CD14-positive monocyte (primary cell): ENCODE results near the gene ZNF668. TPM values are rescaled to one million over a fixed set of nuclear protein-coding genes. Genes with fewer than 3 reads are reported as not detected.

Source experiments
- DNase-seq, 3 donors: peaks; one replicate each; pipeline ENCODE4 v3.0.0-alpha.2; 2011 to 2022
- H2AFZ ChIP-seq: 2 replicates; pipeline ENCODE4 v1.6.0; 2012; ENCODE audit warnings: mild to moderate bottlenecking, low read depth, low read length, inconsistent platforms; ENCODE audit not compliant: insufficient read depth, poor library complexity, severe bottlenecking
- H3K27ac ChIP-seq, 2 donors: 1 replicate in 1 of 2; 2 replicates in 1 of 2; pipeline ENCODE4 v1.5.1; 2012 to 2013; ENCODE audit warnings: low read length in 2 of 2, control low read depth in 1 of 2, inconsistent platforms in 1 of 2, low read depth in 1 of 2, mild to moderate bottlenecking in 1 of 2
- H3K27me3 ChIP-seq, 2 donors: one replicate each; pipeline versions ENCODE4 v1.6.0 to v1.6.1; 2011 to 2013; ENCODE audit warnings: low read length in 2 of 2; ENCODE audit not compliant: control insufficient read depth in 2 of 2, insufficient read depth in 2 of 2
- H3K36me3 ChIP-seq, 2 donors: replicated peaks in 1 of 2; 1 replicate in 1 of 2; 2 replicates in 1 of 2; pipeline versions ENCODE4 v1.5.1 to v1.6.1; 2012 to 2013; ENCODE audit warnings: low read length in 2 of 2, control low read depth in 1 of 2, inconsistent platforms in 1 of 2, mild to moderate bottlenecking in 1 of 2; ENCODE audit not compliant: insufficient read depth in 2 of 2, control insufficient read depth in 1 of 2
- H3K4me1 ChIP-seq, 2 donors: 1 replicate in 1 of 2; 2 replicates in 1 of 2; pipeline versions ENCODE4 v1.5.1 to v1.6.1; 2012 to 2013; ENCODE audit warnings: low read length in 2 of 2, control low read depth in 1 of 2, inconsistent platforms in 1 of 2, mild to moderate bottlenecking in 1 of 2, moderate library complexity in 1 of 2; ENCODE audit not compliant: insufficient read depth in 2 of 2, control insufficient read depth in 1 of 2
- H3K4me2 ChIP-seq: replicated peaks from 2 replicates; pipeline ENCODE3; 2012; ENCODE audit warnings: low read length, moderate library complexity, mild to moderate bottlenecking; ENCODE audit not compliant: poor library complexity, severe bottlenecking; ENCODE audit errors: extremely low read depth
- H3K4me3 ChIP-seq, 3 experiments: fragments of 200-600 bp in 1 of 3; sonication (generic) in 1 of 3; replicated peaks in 1 of 3; 1 replicate in 2 of 3; 2 replicates in 1 of 3; pipeline ENCODE4 v1.5.1; 2011 to 2013; ENCODE audit warnings: low read length in 3 of 3, mild to moderate bottlenecking in 3 of 3, control low read depth in 2 of 3, low read depth in 2 of 3, inconsistent platforms in 1 of 3, moderate library complexity in 1 of 3
- H3K79me2 ChIP-seq: 2 replicates; pipeline ENCODE4 v1.6.0; 2012; ENCODE audit warnings: mild to moderate bottlenecking, control low read depth, inconsistent platforms, low read length, moderate library complexity; ENCODE audit not compliant: insufficient read depth
- H3K9ac ChIP-seq: 2 replicates; pipeline ENCODE4 v1.6.0; 2017; ENCODE audit warnings: low read length, mild to moderate bottlenecking; ENCODE audit not compliant: insufficient read depth, poor library complexity, severe bottlenecking
- H3K9me3 ChIP-seq, 2 donors: replicated peaks in 1 of 2; 1 replicate in 1 of 2; 2 replicates in 1 of 2; pipeline versions ENCODE4 v1.5.1 to v1.6.1; 2012 to 2013; ENCODE audit warnings: low read length in 2 of 2, control low read depth in 1 of 2; ENCODE audit not compliant: control insufficient read depth in 1 of 2, insufficient read depth in 1 of 2
- H4K20me1 ChIP-seq: 2 replicates; pipeline ENCODE4 v1.6.0; 2012; ENCODE audit warnings: mild to moderate bottlenecking, low read length, control low read depth, moderate library complexity; ENCODE audit not compliant: insufficient read depth
- H3K27ac Mint-ChIP-seq, 7 donors: one replicate each; pipeline ENCODE4 v1.8.0; 2020; ENCODE audit warnings: mild to moderate bottlenecking in 7 of 7, mixed read lengths in 7 of 7, moderate library complexity in 6 of 7, inconsistent platforms in 2 of 7
- H3K27me3 Mint-ChIP-seq, 3 donors: one replicate each; pipeline ENCODE4 v1.8.0; 2021 to 2022; ENCODE audit warnings: low read depth in 3 of 3, mild to moderate bottlenecking in 3 of 3, mixed read lengths in 3 of 3, moderate library complexity in 3 of 3, inconsistent platforms in 1 of 3
- H3K36me3 Mint-ChIP-seq, 2 donors: one replicate each; pipeline ENCODE4 v1.8.0; 2020; ENCODE audit warnings: mixed read lengths in 2 of 2, inconsistent platforms in 1 of 2, mild to moderate bottlenecking in 1 of 2
- H3K4me1 Mint-ChIP-seq: one replicate; pipeline ENCODE4 v1.8.0; 2020; ENCODE audit warnings: mild to moderate bottlenecking, mixed read lengths
- H3K4me3 Mint-ChIP-seq, 2 donors: one replicate each; pipeline ENCODE4 v1.8.0; 2020; ENCODE audit warnings: mild to moderate bottlenecking in 2 of 2, mixed read lengths in 2 of 2, moderate library complexity in 1 of 2
- H3K9me3 Mint-ChIP-seq, 7 donors: one replicate each; pipeline ENCODE4 v1.8.0; 2020 to 2022; ENCODE audit warnings: mixed read lengths in 7 of 7, mild to moderate bottlenecking in 6 of 7, moderate library complexity in 6 of 7, inconsistent platforms in 2 of 7
- CTCF ChIP-seq: fragments of 200-600 bp; IDR thresholded peaks from one replicate; pipeline ENCODE4 v1.8.0; 2022; ENCODE audit warnings: antibody characterized with exemption, mild to moderate bottlenecking
- WGBS: methylation state at CpG from one replicate; pipeline ENCODE4 v1.1.5; 2013; ENCODE audit warnings: missing lambda C conversion rate; ENCODE audit not compliant: insufficient coverage; 5-methylcytosine and 5-hydroxymethylcytosine counted together
- intact Hi-C, 2 donors: fragments of 100-400 bp; cut with micrococcal nuclease; formaldehyde crosslinking; loops; one replicate each; pipeline versions ENCODE4 v1.15.0 to v1.15.1; 2023
- polyA plus RNA-seq, 3 donors: library from polyadenylated mRNA; depleted of rRNA in 1 of 3; unstranded in 2 of 3; stranded (reverse) in 1 of 3; fragments of 300-500 nt in 2 of 3; fragments of >200 nt in 1 of 3; fragmentation: Illumina TruSeq in 2 of 3; gene quantifications; 1 replicate in 2 of 3; 2 replicates in 1 of 3; pipeline ENCODE4 v1.2.3, GENCODE V29; 2012 to 2021

Gene ZNF668
- polyA plus RNA-seq, 3 donors = 3.8 to 4.8 (median 4.5) TPM

DNA sequence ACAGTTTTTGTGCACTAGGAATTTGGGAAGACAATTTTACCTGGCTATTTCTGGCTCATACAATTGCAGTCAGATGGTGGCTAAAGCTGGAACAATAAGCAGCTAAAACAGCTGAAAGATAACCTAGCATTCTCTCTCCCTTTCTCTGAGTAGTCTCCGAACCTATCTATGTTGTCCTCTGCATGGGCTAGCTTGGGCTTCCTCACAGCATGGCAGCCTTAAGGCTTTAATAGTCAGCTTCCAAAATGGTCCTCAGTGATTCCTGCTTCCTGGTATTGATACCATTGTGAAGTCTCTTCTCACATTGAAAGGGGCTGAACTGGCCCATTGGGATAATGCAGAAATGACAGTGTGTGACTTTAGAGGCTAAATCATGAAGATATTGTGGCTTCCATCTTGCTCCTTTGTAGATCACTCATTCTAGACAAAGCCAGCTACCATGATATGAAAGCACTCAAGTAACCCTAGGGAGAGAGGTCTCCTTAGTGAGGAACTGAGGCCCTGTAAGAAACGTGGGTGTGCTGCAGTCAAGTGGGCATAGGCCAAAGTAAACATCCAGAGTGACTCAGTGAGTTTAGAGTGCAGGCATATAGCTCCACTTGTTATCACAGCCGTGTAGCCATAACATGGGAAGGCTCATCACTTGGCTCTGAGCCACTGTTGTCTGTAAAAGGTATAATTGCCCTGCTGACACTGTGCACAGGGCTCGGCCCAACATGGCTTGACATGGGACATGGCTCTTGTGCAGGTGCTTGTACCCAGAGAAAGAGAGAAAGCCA, 26.0 kb upstream of the ZNF668 start:
- no peak overlapping the region for H3K9ac ChIP-seq
- Mint-ChIP-seq H3K4me1 (peaks cover 8% of the 10 kb centered on the region), H3K4me3 (no peak overlapping the region), H3K9me3 (peaks cover 2 to 10% (median 4%) of the 10 kb centered on the region in 7 donors), H3K27me3 (peaks cover 1 to 5% (median 2%) of the 10 kb centered on the region in 3 donors), H3K36me3 (no peaks in the 10 kb centered on the region), H3K27ac (no peak overlapping the region)
- no peaks in the 10 kb centered on the region for H3K27me3 ChIP-seq
- no peak overlapping the region for H2AFZ ChIP-seq
- no peak overlapping the region for H3K4me2 ChIP-seq
- H3K79me2 ChIP-seq = no peaks in the 10 kb centered on the region
- intact Hi-C loops = loop anchor here in 1 of 2 donors (10.0 kb wide), 2 partner anchors 45 to 145 kb away; partner anchors contain the start of gene SETD1A
- WGBS = 88% methylated on average over 4 of the region's 4 CpGs
- H3K9me3 ChIP-seq = peaks cover 0 to 5% of the 10 kb centered on the region in 2 donors
- H3K4me3 ChIP-seq = no peak overlapping the region
- H4K20me1 ChIP-seq = no peaks in the 10 kb centered on the region
- no peak for DNase-seq
- H3K27ac ChIP-seq = no peak overlapping the region
- no peaks in the 10 kb centered on the region for H3K36me3 ChIP-seq
- H3K4me1 ChIP-seq = peaks cover 9 to 12% of the 10 kb centered on the region in 2 donors
- no peak for TF ChIP-seq CTCF

DNA sequence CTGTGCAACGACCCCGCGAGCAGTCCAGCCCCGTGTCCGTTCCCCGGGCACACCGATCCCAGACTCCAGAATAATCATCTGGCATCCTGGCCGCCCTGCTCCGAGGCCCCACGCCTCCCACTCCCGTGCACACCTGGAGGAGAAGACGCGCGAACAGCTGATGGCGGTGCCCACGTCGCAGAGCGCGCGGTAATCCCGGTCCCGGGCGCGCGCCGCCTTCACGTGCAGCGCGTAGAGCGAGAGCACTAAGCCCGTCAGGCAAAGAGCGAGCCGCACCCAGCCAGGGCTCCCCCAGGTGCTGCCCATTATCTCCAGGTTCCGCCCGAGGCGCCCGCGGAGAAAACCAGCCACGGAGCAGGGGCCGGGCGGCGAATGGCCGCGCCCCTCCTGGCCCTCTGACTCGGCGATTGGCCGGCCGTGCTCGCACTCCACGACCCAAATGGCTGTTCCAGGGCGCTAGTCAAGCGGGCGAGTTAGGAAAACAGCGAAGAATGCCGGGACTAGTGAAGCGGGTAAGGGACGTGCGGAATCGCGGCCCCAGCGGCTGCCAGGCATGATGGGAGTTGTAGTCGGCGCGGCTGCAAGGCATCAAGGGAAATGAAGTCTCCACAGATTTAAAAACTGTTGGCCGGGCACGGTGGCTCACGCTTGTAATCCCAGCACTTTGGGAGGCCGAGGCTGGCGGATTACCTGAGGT, 20.5 kb upstream of the ZNF668 start, which contains the start of gene VKORC1:
TSS of gene VKORC1 (minus strand) at position 374 of the 697 bp plus-strand sequence. CDS start at position 306, 68 bp downstream.
- TF ChIP-seq CTCF = no peak
- Histone ChIP-seq H3K36me3 (peaks cover 11 to 17% of the 10 kb centered on the region in 2 donors), H3K4me1 (peaks cover 25 to 29% of the 10 kb centered on the region in 2 donors), H3K9me3 (peaks cover 0 to under 1% of the 10 kb centered on the region in 2 donors), H3K4me3 (peak within 1 kb of the TSS; percentile 49 to 92 (median 92)), H3K27me3 (no peaks in the 10 kb centered on the region), H3K27ac (peak within 1 kb of the TSS; percentile 52 to 74), H3K79me2 (peaks cover 24% of the 10 kb centered on the region), H2AFZ (peak within 1 kb of the TSS; percentile 96), H3K9ac (peak within 1 kb of the TSS; percentile 75), H4K20me1 (peaks cover 4% of the 10 kb centered on the region), H3K4me2 (peak within 1 kb of the TSS; percentile 99)
- Mint-ChIP-seq H3K27me3 (peaks cover 0 to 4% (median 1%) of the 10 kb centered on the region in 3 donors), H3K9me3 (peaks cover 0 to 3% (median 1%) of the 10 kb centered on the region in 7 donors), H3K36me3 (peaks cover 18 to 23% of the 10 kb centered on the region in 2 donors), H3K4me3 (peak within 1 kb of the TSS; percentile 89 to 98), H3K4me1 (peaks cover 21% of the 10 kb centered on the region), H3K27ac (peak within 1 kb of the TSS; percentile 66 to 92 (median 86))
- intact Hi-C loops = loop anchor here (1.0 to 10.0 kb wide), 7 partner anchors 20 to 140 kb away; partner anchors contain the start of genes HSD3B7 (in 2 of the 2), ZNF646 (in 2 of the 2), ZNF668 (in 2 of the 2) and SETD1A (in 1 of the 2)
- under 1% methylated on average over 69 of the region's 69 CpGs for WGBS
- peak; percentile 92 to 94 (median 93) for DNase-seq
